H1 (cell line): Measurements from ENCODE around the gene GPANK1.

Experiments used
- ATF3 ChIP-seq: IDR thresholded peaks from 2 replicates; pipeline ENCODE4 v1.6.1; 2011; ENCODE audit warnings: low read depth, mild to moderate bottlenecking, low read length; ENCODE audit not compliant: insufficient read depth
- CTCF ChIP-seq, 3 experiments: IDR thresholded peaks; 1 replicate in 2 of 3; 2 replicates in 1 of 3; pipeline versions ENCODE4 v1.5.1 to v1.6.1; 2011; ENCODE audit warnings: low read length in 3 of 3, mild to moderate bottlenecking in 3 of 3, inconsistent platforms in 2 of 3, low read depth in 1 of 3, moderate library complexity in 1 of 3; ENCODE audit not compliant: insufficient read depth in 1 of 3; ENCODE audit errors: control extremely low read depth in 1 of 3
- EZH2 ChIP-seq: fragments of 200-600 bp; sonication (generic); IDR thresholded peaks from 2 replicates; pipeline ENCODE4 v1.7.1; 2012; ENCODE audit warnings: low read depth, mild to moderate bottlenecking, moderate library complexity, low read length, inconsistent platforms; ENCODE audit not compliant: severe bottlenecking
- HDAC2 ChIP-seq, 2 experiments: fragments of 300-600 bp in 1 of 2; sonication (generic) in 1 of 2; IDR thresholded peaks; 2 replicates each; pipeline ENCODE4 v1.6.1; 2011 to 2012; ENCODE audit warnings: low read depth in 2 of 2, low read length in 2 of 2, mild to moderate bottlenecking in 2 of 2, moderate library complexity in 2 of 2, borderline replicate concordance in 1 of 2, inconsistent platforms in 1 of 2
- POLR2A ChIP-seq, 2 experiments: IDR thresholded peaks; 1 replicate in 1 of 2; 2 replicates in 1 of 2; pipeline ENCODE4 v1.6.1; 2011; ENCODE audit warnings: low read depth in 2 of 2, low read length in 2 of 2, mild to moderate bottlenecking in 2 of 2; ENCODE audit errors: control extremely low read depth in 1 of 2
- RAD21 ChIP-seq, 2 experiments: IDR thresholded peaks in 1 of 2; conservative IDR thresholded peaks in 1 of 2; 2 replicates each; pipeline ENCODE4 v1.6.1; 2011; ENCODE audit warnings: low read depth in 2 of 2, low read length in 2 of 2, improper control_type of control experiment in 1 of 2, inconsistent platforms in 1 of 2, mild to moderate bottlenecking in 1 of 2, moderate library complexity in 1 of 2
- SP1 ChIP-seq: IDR thresholded peaks from 2 replicates; pipeline ENCODE4 v1.6.1; 2011; ENCODE audit warnings: low read depth, low read length

GRCh38 chr6:31660381-31661261 lies 4.2 kb downstream of the GPANK1 start, which contains the start of gene C6orf47:
- TF ChIP-seq SP1 (peak; percentile 31; the same call in 1 of the 2 replicates), EZH2 (no peak), CTCF (IDR thresholded peaks at IDR 0.05; ENCODE audit: control extremely low read depth in 1 of 3, insufficient read depth in 1 of 3, low read depth in 1 of 3, low read length in 3 of 3) (no peak), RAD21 (IDR thresholded peaks at IDR 0.05 in 1 of 2, conservative IDR thresholded peaks at IDR 0.05 in 1 of 2; ENCODE audit: low read depth in 2 of 2, low read length in 2 of 2) (peak in 1 of 2 experiments; percentile 3; a peak in 1 of 4 replicates), HDAC2 (IDR thresholded peaks at IDR 0.05; ENCODE audit: borderline replicate concordance in 1 of 2, low read depth in 2 of 2, low read length in 2 of 2) (peak in 1 of 2 experiments; percentile 24; a peak in 1 of 4 replicates), ATF3 (no peak), POLR2A (IDR thresholded peaks at IDR 0.05; ENCODE audit: control extremely low read depth in 1 of 2, low read depth in 2 of 2, low read length in 2 of 2) (peak in 1 of 2 experiments; percentile 83; a peak in 2 of 3 replicates)
